T-helper 2 cell (primary cell): ENCODE measurements around the gene ATP10A.

Experiments used
- DNase-seq, 5 experiments: peaks; one replicate each; pipeline versions ENCODE4 v3.0.0 to v3.0.0-alpha.2; 2012 to 2022

ATP10A gene

DNA sequence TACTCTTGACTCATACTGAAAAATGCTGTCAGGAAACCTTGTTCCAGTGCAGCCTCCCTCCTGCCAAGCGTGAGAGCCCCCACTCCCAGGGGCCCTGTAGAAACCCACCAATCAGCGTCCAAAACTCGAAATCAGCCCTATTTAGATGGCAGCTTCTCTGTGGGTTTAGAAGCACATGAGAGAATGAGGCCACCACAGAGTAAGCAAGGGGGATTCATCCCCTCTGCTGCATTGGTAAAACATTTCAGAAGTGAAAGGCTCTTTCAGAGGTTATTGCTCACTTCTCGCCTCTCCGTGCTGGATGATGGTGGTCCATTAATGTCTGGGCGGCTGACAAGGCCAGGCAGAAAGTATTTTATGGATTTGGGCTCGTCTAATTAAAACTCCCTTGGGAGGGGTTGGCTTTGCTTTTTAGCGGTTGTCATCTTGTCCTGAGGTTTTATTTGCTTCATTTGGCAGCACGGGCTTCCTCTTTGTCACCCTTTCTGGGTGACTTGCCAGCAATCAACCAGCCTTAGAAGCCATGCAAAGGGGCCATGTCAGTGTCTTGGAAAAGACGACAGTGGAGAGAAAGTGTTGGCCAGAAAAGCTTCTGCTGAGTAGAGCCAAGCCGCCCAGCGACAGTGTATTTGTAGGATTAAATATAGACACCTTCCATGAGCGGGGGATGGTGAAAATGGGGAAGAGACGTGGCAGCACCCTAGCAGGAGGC, 145.5 kb downstream of the ATP10A start:
- DNase-seq, result no peak

DNA sequence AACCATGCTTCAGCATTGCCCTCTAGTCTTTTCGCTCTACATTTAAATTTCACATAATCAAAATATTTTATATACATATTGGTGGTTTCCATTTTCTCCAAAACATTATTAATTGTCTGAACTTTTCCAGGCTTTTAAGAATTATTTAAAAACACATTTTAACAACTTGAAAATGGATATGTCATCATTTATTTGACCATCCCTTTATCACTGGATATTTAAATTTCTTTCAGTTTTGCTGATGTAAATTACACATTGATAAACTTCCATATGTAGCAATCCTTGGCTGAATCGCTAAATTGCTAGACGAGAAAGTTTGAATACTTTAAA, 146.0 kb downstream of the ATP10A start:
- DNase-seq, result no peak

DNA sequence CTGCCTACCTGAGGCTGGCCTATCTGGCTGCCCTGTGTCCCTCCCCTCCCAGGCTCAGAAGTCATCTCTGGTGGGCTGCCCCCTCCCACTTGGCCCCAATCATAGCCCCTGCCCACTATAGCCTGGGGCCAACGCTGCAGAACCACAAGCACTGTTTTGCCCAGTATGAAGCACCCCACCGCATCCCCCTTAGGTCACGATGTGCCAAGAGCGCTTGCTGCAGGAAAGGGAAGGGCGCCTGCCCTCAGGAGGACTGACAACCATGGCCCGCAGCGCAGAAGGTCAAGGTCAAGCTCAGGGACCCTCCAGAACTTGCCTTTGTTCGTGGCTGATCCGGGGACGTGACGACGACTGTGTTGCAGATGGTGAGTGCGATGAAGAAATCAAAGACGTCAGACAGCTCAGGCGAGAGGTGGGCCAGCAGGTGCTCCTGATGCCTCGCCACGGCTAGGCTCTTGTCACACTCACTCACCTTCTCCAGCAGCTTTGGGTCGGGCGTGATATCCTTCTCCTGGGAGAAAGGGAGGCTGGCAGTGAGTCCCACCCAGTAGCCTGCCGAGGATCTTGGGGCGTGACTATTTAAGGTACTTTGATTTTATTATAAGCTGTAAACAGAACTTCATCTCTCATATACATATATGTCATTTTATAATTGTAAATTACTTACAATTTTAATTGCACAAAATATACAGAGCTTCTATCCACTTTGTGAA, 146.6 kb downstream of the ATP10A start:
- DNase-seq, result no peak

DNA sequence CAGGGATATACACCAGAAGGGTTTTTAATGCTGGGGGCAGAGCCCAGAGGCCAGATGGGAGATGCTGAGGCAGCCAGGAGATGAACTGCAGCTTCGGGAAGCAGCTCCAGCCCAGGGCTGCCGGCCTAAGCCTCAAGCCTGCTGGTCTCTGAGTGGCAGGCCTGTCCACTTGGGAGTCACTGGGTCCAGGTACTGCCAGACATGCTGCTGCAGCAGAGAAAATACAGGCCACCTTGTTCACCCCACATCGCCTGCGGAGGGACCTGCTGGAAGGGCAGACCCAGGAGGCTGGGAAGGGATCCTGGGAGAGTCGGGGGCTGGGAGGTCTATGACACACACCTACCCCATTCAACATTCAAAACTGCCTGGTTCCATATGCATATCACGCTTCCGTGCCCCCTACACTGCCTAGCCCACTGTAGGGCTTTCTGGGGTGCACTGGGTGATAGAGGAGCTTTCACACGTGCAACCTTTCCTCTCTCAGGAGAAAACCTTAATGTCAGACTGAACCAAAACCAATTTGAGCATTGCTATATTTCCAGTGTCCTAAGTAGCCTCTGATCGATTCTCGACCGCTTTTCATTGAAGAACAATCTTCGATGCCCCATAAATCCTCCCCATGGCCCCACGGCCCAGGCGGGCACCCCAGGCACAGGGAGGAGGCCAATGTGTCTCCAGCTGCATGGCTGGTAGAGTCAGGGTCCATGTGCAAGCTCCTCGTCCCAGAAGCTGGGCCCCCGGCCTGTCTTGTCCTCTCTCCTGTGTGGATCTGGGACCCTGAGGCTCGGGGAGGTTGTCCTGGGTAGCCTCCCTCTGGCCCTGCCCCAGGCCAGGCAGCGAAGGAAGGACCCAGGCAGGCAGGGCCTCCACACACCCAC, 147.4 kb downstream of the ATP10A start:
- DNase-seq, result no peak

DNA sequence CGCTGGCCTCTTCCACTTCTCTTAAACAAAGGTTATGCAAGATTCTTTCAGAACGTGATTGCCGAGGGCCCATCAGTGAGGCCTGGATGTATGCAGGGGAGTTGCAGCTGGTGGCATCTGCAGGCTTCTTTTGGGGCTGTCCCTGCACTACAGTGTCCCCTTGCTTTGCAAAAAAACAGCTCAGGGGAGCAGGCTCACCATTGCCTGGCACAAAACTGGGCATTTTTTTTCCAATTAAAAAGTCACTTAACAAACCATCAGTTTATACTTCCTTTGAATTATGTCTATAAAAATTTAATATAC, 148.6 kb downstream of the ATP10A start:
- no peak for DNase-seq

DNA sequence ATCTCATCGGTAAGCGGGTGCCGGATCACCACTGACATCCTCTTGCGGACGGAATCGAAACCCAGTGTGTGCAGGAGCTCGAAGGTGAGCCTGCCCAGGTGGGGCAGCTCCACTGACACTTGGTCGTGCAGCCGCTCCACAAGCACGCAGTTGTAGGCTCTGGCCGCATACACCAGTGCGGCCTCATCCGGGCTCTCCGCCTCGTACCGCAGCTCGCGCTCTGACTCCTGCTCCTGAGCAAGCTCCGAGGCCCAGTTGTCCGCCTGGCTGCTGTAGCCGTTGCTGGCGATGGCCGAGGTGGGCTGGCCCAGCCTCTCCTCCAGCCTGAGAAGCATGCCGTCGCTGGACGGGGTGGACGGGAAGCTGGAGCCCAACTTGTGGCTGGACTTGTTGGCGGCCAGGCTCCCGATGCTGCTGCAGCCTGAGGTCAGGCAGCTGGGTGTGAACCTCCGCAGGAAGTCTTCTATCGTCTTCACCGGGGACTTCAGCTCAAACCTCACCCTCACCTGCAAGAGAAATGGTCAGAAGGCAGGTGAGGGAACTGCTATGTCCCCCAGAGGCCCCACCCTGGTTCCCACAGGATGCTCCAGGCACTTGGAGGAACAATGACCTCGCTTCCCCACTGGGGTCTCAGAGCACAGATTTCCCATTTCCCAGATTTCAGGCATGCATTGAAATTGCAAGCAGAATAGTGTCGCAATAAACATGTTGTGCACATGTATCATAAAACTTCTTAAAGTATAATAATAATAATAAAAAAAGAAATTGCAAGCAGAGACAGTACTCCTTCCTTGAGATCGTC, 149.2 kb downstream of the ATP10A start:
- DNase-seq, result no peak

DNA sequence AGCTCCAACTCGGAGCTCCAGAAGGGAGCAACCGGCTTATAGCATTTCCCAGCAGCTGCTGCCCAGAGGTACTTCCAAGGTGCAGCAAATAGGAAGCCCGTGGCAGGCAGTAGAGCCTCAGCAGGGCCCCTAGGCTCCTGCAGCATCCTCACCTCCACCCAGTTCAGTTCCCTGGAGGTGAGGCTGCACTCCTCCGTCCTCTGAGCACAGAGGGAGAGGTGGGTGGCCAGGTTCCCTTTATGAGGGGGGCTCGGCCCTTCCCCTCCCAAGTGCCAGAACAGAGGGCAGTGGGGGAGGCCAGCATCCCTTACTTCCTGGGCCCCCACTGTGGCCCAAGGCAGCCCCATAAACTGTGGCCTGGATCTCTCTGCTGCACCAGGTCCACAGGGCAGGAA, 150.2 kb downstream of the ATP10A start:
- no peak for DNase-seq

DNA sequence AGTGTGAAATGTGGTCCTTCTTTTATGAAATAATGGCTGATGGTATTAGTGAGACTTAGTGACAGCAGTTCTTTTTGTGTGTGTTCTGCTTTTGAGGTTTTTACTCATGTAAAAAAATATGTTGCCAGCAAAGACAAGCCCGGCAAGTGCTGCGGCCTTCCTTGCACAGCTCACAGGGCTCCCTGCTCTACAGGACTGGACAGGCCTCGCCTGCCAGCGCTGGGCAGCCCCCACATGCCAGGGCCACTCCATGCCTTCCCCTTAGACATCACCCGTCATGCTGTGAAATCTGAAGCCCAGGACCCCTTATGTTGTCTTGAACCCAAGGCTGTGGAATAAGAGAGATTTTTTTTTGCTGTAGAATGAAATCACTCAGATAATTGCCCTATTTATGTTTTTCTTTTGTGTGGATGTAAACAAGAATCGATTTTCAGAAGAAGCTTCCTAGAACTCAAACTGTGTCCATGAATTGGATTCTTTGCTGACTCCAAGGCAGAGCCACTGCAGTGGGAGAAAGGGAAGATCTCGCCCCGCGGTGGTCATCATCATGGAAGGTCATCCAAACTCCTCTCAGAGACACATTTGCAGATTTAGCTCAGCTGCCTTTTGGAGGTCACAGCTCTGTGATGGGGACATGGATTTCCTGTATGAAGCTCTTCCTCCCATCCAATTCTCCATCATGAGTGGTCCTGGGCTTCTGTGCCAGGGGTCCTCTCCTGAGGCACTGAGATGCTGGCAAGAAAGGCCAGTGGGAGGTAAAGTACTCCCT, 150.8 kb downstream of the ATP10A start:
- no peak for DNase-seq

DNA sequence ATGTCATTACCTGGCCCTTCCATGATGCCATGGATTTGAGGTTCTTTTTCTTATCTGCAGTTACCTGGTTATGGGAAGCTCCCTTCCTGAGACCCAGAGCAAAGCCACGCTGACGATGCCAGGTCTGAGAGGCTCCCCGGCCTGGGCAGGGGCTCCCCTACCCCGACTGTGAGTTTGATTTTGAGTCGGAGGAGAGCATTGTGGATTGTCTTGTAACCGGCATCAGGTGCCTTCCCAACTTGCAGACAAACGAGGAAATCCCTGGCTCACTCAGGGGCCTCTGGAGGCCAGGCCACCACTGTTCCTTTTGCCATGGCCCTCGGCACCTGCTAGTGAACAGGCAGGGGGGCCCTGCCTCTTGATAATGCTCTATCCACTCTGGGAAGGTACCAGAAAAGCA, 151.4 kb downstream of the ATP10A start:
- no peak for DNase-seq

DNA sequence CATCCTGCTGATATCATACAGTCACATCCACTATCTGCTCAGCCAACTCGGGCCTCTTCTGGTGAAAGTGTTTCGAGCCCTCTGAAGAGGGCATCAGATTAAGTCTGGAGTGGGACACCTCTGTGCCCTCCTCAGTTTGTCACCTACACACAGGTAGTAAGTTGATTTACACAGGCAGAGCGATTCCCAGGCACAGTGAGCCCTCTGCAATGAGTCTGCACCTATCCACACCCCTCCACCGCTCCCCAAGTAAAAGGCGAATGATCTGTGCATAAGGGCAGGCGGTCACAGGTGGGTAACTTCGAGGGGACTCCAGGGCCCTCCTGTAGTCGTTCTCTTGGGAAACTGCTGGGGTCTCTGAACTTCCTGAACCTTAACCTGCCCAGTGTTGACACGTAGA, 152.0 kb downstream of the ATP10A start:
- DNase-seq, result no peak

DNA sequence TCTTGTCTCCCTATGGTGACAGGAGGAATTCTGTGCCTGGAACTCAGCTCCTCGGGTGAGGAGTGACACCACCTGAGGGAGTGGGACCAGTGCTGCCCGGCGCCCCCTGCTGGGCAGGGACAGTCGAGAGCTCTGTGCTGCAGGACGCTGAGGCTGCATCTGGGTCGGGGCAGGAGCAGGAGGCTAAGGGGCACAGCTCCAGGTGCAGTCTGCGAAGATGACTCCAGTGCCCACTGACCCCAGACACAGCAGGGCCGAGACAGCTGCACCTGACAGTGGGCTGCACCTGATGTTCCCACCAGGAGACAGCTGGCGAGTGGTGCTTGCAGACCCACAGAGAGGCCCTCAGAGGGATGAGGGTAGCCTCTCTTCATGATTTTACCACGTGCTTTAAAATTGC, 152.9 kb downstream of the ATP10A start:
- peak in 3 of 5 experiments; percentile 13 to 25 (median 25) for DNase-seq

DNA sequence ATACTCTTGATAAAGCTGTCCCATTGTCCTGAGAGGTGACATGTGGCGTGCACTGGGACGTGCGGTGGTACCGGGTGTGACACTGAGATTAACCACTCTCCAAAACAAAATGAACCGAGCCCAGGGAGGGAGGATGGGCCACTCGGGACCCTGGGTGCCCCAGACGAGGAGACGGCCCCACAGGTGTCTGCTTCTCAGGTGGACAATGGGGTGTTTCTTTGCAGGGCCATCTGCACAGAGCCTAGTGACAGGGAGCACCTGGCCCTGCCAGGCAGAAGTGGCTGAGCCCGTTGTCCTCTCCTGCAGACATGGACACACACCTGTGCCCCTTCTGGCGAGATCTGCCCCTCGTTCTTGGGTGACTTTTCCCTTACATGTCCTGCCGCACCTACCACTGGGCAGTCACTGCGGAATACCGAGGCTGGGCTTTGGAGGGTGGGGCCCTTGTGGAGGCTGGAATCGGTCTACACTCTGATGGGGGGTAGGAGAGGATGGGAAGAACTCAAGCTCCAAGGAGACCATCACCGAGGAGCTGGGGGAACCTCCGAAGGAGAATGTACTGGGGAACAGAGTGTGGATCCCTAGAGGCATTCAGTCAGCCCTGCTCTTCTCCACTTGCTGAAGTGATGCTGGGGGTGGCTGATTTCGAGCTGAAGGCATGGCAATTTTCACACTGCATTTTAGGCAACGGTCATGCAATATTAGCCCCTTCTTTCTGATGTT, 153.5 kb downstream of the ATP10A start:
- DNase-seq, result no peak

DNA sequence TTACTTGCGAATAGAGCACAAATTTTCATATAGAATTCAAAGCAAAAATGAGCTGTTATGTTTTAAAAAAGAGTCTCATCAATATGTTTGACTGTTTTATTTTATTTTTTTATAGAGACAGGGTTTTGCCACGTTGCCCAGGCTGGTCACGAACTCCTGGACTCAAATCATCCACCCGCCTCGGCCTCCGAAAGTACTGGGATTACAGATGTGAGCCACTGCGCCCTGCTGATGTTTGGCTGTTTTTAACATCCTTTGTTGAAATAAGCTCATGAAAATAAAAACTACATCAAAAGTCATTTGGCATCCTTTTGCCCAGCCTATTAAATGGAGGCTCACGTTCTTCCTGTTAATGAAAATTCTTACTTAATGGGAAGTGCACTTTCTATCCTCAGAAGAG, 154.7 kb downstream of the ATP10A start:
- DNase-seq, result no peak

DNA sequence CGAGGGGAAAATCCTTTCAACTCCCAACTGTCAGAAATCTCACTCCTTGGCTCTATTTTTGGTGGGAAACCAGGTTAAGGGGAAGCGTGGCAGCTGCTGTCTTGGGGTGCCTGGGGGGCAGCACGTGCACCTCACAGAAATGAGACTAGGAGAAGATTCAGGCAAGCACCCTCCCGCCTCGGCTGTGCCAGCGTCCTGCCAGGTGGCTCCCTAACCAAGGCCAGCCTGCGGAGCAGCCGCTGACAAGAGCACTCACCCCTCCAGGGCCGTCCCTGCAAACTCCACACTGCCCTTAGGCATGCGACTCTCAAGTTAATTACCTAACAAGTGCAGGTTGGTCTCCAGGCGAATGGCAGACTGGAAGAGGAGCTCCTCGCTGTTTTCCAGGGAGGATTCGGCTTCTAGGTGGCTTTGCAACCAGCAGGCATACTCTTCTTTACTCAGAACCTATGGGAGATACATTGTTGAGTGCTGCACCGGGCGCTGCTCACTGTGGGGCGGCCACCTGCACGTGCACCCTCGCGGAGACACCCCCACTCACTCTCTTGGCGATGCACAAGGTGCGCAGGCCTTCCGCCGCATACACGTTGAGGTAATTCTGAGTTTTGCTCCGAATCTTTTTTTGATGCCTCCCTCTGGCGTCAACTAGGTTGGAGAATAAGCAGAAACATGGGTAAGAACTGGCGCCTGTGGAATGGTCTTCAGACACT, 155.3 kb downstream of the ATP10A start:
- no peak for DNase-seq

DNA sequence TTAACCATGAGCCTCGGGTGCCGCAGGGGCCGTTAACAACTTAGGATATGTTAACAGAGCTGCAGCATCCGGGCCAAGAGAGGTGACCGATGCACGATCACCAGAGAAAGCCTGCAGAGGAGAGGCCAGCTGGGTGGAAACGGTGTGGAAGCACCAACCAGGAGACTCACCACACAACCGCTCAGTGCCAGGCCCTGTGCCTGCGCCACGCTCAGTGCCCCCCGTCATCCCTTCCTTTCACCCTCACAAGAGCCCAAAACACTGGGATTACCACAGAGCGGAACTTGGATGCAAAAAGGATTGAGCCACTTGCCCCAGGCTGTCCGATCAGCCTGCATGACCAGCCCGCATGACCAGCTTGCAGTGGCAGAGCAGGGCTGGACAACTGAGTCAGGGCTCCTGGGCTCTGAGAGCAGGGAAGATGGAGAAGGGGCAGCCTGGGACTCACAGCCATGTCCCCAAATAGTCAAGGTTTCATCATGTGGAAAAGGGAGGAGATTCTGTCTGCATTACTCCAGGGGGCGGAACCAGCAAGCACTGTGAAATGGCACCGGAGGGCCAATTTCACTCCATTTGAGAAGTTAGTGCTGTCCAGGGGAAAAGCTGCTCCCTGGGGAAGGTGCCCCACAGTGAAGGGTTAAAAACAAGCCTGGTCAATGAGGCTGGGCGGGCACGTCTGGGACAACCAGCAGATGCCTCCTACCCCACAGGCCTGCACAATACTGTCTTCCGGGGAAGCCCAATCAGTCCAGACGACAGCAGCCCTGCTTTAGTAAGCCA, 156.8 kb downstream of the ATP10A start:
- DNase-seq, result no peak

DNA sequence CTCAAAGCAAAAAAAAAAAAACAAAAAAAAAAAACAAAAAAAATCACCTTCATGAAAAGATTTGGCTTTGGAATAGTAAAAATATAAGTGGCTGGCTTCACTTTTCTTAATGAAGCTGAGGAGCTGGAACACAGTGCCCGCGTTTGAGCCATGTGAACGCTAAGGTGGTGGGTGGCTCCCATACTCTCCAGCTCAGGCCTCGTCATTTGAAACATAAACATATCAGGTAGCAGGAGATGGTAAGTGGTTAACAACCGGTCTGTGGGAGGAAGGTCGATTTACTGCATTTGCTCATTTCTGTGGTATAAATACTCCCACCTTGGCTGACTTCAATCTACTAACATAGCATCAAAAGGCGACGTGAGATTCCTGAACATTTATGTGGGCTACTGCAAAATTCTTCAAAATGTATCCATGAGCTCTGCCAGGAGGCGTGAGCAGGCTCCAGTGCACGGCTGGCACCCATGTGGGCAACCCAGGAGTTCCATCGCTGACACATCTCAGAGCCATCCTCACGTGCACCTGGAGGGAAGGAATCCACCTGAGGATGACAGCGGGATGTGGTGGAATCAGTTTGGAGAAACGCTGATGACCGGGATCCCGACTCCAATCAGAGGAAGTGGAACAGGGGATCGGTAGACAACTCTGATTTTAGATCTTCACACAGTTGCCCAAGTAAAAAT, 157.6 kb downstream of the ATP10A start:
- DNase-seq, result no peak

DNA sequence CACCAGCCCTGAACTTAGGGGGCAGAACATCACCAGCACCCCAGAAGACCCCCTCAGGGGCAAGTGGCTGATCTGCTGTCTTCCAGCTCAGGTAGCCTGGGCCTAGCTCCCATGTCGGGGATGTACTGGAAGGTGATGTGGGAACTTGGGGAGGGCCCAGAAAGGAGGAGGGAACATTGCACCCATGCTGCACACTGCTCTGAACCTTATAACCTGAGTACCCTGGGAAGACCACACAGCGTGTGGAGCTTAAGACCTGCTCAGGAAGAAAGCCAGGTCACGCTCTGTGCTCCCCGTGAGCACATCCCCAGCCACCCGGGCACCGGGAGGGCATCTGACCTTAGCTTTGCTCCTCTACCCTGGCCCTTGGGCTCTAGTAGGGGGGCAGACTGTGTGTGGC, 159.4 kb downstream of the ATP10A start:
- DNase-seq, result no peak

DNA sequence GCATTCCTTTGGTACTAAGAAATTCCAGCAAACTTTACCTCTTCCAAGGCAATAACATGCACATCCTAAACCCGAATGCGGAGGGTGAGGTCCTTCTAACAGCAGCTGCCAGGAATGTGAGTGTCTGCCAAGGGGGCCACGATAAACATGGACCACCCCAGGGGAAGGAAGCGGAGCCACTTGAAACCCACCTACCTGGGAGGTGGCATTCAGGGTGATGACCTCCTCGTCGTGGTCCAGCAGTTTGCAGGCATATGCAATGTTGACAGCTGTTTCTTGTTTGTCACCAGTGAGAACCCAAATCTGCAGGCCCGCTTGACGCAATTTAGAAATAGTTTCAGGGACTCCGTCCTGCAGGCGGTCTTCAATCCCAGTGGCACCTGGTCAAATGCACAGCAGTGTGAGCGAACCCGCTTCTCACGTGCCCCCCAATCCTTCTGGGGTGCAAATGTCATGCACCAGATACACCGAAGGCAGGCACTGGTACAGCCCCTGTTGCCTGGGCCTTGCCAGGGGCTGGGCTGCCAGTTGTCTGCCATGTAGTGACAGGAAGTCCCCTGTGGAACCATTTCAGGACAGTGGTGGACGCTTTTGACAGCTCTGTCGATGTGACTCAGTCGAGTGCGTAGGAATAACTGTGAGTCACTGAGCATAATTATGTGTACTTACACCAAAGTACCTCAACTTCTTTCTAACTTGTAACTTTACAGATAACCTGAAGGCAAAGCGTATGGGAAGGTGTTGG, 161.2 kb downstream of the ATP10A start:
- no peak for DNase-seq

DNA sequence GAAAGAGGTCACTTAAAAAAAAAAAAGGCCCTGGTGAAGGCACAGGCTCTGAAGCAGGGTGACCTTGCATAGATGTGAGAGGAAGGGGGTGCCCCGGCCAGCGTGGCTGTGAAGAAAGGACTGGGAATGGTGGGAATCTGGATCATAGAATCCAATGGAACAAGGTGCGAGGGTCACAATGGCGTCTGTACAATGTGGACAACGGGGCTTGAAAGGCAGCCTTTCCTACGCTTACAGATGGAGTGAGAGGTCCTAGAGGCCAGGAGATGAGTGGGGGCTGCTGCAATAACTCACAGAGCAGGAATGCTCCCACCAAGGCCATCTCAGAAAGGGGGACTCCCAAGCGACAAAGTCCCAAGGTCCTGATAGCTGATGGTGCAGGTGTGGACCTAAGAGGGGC, 162.2 kb downstream of the ATP10A start:
- DNase-seq, result no peak
